GM18511 (cell line): ENCODE data around the gene SCN4B.

Experiments used
- ATAC-seq: cut with Tn5 transposase; IDR thresholded peaks from one replicate; pipeline ENCODE4 v1.9.1; 2021; ENCODE audit warnings: mild to moderate bottlenecking, moderate library complexity; ENCODE audit not compliant: unreplicated experiment

Gene SCN4B

GRCh38 chr11:118105657-118106305, 46.8 kb downstream of the SCN4B start:
- ATAC-seq = no peak

DNA sequence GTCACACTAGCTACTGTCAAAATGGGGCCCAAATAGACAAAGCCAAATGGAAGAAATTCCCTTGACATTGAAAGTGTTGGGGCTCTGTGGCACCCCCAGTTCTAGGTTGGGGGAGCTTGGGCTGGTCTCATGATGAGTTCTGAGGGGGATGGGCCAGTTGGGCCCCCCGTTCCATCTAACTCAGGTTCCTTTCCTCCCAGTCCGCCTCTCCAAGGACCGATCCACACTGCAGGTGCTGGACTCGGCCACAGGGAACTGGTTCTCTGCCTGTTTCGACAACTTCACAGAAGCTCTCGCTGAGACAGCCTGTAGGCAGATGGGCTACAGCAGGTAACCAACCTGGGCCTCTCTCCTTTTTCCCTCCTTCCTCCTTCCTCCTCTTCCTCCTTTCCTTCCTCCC, 48.1 kb downstream of the SCN4B start:
- no peak for ATAC-seq

GRCh38 chr11:118102721-118103261, 49.8 kb downstream of the SCN4B start:
- no peak for ATAC-seq

DNA sequence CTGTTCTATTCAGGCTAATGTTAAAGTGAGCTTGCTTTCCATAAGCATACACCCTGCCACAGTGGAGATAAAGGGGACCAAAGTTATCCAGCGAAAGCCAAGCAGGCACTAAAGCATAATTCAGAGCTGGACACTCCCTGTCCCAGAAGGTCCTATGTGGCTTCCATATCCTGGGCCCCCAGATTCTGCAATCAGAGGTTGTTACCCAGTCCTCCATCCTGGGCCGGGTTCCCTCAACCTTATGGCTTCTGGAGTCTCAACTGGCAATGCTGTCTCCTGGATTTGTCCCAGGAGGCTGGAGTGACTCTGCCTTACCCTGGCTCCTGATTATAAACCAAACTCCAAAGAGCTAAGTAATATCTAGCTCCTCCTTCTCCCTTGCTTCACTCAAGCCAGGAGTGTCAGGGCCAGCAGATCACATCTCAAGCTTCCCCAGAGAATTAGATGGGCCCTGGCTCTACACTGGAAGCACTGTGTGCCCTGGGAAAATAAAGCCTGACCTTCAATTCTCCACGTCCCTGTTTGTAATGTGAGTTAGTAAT, 51.9 kb downstream of the SCN4B start:
- no peak for ATAC-seq

DNA sequence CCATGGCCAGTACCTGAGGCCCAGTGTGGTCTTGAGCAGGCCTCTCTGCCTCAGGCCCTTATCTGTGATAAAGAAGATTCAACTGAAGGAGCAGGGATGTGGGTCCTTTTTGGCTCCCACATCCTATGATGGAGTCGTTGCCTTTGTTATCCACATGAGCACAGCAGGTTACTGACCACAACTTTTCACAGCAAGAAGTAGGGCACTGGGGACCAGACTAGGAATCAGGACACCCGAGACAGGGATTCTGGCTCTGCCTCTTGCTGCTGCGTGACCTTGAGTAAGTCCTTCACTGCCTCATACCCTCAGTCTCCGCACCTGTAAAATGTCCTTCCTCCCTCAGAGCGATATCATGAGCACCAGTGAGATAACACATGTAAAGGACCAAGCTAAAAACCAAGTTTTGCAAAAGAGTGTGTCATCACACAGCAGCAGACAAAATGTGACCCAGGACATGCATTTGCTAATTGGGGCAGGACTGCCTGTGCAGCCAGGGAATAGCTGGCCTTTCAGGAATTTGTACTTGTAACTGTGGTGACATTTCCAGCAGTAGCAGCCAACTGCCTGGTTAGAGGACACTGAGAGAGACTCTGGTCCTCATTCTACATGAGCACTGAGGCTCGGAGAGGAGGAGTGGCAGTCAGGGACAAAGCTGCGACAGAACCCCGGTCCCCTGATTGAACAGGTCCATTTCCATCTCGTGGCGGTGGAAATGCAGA, 52.6 kb downstream of the SCN4B start:
- no peak for ATAC-seq

DNA sequence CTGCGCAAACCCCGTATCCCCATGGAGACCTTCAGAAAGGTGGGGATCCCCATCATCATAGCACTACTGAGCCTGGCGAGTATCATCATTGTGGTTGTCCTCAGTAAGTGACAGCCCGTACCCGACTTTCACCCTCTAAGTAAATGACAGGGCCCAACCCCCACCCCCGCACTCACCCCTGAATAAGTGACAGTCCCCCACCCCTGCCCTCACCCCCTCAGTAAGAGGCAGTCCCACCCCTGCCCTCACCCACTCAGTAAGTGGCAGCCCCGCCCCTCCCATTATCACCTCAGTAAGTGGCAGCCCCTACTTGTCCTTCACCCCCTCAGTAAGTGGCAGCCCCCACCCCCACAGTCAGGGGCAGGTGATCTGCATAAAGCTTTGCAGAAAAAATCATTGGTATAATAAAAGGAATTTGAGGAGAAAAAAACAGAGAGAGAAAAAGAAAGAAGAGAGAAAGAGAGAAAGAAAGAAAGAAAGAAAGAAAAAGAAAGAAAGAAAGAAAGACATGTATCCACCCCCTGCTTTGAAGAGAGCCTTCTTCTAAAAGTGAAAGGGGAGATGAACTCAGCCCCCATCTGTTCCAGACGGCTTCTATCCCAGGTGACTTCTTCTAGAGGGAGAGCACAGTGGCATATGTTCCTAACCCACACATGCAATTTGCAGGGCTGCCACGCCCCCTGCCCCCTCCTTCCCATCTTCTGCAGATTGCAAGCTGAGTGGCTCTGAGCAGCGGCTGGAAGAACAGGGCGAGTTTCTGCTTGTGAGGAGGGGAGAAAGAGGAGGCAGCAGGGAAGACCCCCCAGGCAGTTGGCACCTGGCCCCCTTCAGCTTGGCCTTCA, 53.4 kb downstream of the SCN4B start:
- no peak for ATAC-seq

DNA sequence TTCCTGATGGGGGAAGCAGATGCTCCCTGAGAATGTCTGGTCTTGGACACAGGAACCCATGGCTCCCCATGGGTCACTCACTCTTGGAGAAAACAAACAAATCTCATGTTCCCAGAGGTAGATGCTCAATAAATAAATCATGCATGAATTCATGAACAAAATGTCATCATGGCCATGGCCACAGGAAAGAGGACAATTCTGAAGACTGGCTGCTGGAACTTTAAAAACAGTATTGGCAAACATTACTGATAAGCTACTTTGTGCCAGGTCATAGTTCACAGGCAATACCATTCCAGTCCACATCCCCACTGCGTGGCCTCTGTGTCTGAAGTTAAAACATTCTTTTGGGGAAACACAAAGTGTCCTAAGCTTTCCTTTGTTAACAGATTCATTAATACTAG, 56.7 kb downstream of the SCN4B start:
- no peak for ATAC-seq

GRCh38 chr11:118095493-118095892, 57.1 kb downstream of the SCN4B start:
- ATAC-seq = no peak

DNA sequence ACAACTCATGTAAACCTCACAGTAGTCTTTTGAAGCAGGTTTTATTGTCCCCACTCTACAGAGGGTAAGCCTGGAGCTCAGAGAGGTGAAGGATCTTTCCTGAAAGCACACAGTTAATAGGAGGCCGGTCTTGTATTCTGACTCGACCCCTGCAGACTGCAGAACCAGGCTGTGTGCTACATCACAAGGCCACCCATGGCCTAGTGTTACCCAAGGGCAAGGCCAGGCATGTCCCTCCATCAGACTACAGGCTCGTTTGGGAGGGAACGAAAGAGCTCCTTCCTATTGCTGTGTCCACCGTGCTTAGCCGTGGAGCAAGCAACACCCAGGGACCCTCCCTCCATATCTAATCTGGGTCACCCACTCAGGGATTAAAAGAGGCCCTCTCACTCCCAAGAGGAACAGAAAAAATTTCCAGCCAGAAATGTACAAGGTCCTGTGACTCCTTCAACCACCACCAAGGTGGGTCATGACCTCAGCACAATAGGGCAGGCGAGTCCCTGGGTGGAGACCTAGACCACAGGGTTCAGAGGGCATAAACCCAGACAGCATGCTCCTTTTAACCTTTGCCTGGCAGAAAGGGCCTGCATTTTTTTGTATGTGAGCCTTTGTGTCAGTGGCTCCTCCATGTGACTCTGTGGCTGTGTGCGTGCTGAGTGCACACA, 59.6 kb downstream of the SCN4B start:
- ATAC-seq = no peak

DNA sequence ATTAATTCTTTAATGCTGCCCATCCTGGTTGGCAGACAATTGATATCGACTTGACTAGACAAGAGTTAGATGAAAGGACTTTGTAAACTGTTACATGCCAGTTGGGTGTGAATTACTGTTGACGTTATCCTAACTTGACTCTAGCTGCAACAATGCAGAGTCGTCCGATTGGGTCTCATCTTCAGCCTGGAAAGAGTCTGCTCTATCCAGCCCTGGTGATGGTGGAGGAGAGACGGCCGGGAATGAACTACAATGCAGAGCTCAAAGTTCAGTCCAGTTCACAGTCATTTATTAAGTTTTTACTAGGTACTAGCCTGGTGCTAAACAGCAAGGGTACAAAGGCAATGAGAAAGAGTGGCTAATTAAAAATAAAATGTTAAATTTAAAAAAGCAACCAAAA, 60.9 kb downstream of the SCN4B start:
- ATAC-seq = no peak

DNA sequence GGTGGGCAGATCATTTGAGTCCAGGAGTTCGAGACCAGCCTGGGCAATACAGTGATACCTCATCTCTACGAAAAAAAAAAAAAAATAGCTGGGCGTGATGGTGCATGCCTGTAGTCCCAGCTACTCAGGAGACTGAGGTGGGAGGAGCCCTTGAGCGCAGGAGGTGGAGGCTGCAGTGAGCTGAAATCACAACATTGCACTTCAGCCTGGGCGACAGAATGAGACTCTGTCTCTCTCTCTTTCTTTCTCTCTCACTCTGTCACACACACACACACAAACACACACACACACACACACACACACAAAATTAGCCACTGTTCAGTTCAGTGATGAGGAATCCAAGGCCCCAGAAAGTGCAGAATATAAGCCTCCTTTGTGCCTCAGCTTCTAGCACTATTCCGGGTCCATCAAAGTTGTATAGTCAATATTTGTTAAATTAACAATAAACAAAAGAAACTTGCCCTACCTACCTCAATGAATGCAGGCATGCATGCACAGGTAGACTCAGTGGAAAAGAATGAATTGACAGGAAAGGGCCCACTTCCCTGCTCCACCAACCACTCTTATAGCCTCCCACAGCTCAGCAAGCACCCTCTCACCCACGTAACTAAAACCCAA, 62.0 kb downstream of the SCN4B start:
- ATAC-seq = no peak

DNA sequence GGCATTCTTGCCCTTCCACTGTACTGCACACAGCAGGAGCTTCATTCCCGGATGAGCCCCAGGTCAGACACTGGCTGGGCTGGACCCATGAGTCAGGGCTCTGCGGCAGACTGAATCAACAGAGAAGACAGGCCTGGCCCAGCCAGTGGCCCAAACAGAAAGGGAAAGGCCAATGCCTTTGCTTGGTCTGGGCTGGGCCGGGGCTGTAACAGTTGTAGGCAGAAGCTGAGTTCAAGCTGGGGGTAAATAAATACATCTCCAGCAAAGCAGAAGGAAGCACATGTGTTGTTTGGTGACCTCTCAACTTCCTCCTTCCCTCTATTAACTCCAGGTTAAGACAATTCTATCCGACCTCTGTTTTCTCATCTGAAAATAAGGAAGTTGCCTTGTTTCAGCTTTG, 64.1 kb downstream of the SCN4B start:
- ATAC-seq = no peak

GRCh38 chr11:118087931-118088330, 64.7 kb downstream of the SCN4B start:
- ATAC-seq = no peak

GRCh38 chr11:118086913-118087768, 65.5 kb downstream of the SCN4B start, which contains the start of gene SMIM35:
TSS of gene SMIM35 (minus strand) at chr11:118086963. CDS start at chr11:118086757, 206 bp downstream.
- no peak for ATAC-seq

GRCh38 chr11:118084656-118085055, 68.0 kb downstream of the SCN4B start:
- ATAC-seq = no peak

DNA sequence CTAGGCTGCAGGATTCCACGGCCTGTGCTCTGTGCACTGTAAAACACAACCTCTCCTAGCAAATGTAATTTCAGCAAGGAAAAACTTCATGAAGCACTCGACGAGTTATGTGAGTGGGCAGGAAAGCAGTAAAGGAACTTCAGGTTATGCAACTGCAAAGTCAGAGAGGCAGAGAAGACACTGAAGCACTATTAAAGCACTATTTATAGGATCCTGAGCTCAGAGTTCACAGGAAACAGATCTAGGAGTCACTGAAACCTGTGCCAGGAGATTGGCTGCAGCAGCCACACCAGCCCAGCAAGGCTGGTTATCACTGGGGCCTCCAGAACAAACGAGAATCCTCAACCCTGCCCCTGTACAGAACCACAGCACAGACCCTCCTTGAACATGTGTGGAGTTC, 68.4 kb downstream of the SCN4B start:
- no peak for ATAC-seq
